Activated CD8-positive, alpha-beta memory T cell treated with anti-CD3 and anti-CD28 coated beads, Interleukin-2, amount 10 ng/mL, durations not matched to agents 7 days and 5 days (primary cell): ENCODE data around the gene IRF2BP1. TPM values are rescaled to one million over a fixed set of nuclear protein-coding genes. Genes with fewer than 3 reads are reported as not detected.

ENCODE experiments used
- ATAC-seq: fragments of 150-1000 bp; cut with Tn5 transposase; one replicate; pipeline ENCODE4 v1.10.0; 2021; ENCODE audit warnings: moderate library complexity
- CTCF ChIA-PET: fragments of 350-600 bp; sonication (Branson Sonifier 250); formaldehyde crosslinking; loops from one replicate; lab custom pipeline; 2021; ENCODE audit warnings: antibody characterized with exemption; lab: Charles Lee
- DNase-seq: peaks from one replicate; pipeline ENCODE4 v3.0.0-alpha.2; 2020
- H3K27ac Mint-ChIP-seq: one replicate; pipeline ENCODE4 v1.8.0; 2021; ENCODE audit warnings: mild to moderate bottlenecking, mixed read lengths
- H3K27me3 Mint-ChIP-seq: one replicate; pipeline ENCODE4 v1.8.0; 2021; ENCODE audit warnings: mixed read lengths
- H3K36me3 Mint-ChIP-seq: one replicate; pipeline ENCODE4 v1.8.0; 2021; ENCODE audit warnings: mild to moderate bottlenecking, mixed read lengths
- H3K4me1 Mint-ChIP-seq: one replicate; pipeline ENCODE4 v1.8.0; 2021; ENCODE audit warnings: mixed read lengths
- H3K4me3 Mint-ChIP-seq: one replicate; pipeline ENCODE4 v1.8.0; 2021; ENCODE audit warnings: mild to moderate bottlenecking, moderate library complexity, mixed read lengths
- H3K9me3 Mint-ChIP-seq: one replicate; pipeline ENCODE4 v1.8.0; 2022; ENCODE audit warnings: low read depth, mixed read lengths
- total RNA-seq, 2 experiments: library from RNA; stranded (reverse); gene quantifications; one replicate each; pipeline ENCODE4 v1.2.3, GENCODE V29; 2021

The IRF2BP1 gene
- total RNA-seq, 2 experiments from 2014 or later: 18.9 to 19.0 TPM

DNA sequence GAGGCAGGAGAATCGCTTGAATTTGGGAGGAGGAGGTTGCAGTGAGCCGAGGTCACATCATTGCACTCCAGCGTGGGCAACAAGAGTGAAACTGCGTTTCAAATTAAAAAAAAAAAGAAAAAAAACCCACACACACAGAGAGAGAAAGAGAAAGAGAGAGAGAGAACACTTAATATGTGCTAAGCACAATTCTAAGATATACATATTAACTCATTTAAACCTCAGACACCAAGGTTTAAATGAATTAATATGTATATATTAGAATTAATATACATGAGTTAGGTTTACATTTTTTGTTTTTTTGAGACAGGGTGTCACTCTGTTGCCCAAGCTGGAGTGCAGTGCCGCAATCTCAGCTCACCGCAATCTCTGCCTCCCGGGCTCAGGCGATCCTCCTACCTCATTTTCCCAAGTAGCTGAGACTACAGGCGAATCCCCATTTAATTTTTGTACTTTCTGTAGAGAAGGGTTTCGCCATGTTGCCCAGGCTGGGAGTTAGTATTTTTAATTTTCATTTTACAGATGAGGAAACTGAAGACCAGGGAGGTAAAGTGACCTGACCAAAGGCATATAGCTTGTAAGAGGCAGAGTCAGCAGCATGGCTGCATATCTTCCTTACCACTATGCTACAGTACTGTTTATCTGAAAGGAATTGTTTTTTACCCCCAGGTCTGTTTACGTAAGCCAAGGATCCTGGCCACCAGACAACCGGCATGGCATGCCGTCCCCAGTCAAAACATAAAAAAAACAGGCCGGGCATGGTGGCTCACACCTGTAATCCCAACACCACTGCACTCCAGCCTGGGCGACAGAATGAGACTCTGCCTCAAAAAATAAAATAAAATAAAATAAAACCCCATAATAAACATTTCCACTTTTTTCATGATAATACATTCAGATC is 25.3 kb downstream of the IRF2BP1 start:
- Mint-ChIP-seq H3K36me3 (peaks cover 21% of the 10 kb centered on the region), H3K9me3 (no peaks in the 10 kb centered on the region), H3K4me1 (peaks cover 36% of the 10 kb centered on the region), H3K27ac (peak overlapping the region; percentile 99), H3K27me3 (peaks cover 24% of the 10 kb centered on the region), H3K4me3 (peak overlapping the region; percentile 22)
- DNase-seq (no peak), ATAC-seq (no peak)
- CTCF ChIA-PET: interaction anchor here (1.0 to 1.5 kb wide), 7 partner anchors 22 to 91 kb away, joined by 3 to 5 read pairs (median 4); partner anchors contain the start of genes IRF2BP1 and SIX5

DNA sequence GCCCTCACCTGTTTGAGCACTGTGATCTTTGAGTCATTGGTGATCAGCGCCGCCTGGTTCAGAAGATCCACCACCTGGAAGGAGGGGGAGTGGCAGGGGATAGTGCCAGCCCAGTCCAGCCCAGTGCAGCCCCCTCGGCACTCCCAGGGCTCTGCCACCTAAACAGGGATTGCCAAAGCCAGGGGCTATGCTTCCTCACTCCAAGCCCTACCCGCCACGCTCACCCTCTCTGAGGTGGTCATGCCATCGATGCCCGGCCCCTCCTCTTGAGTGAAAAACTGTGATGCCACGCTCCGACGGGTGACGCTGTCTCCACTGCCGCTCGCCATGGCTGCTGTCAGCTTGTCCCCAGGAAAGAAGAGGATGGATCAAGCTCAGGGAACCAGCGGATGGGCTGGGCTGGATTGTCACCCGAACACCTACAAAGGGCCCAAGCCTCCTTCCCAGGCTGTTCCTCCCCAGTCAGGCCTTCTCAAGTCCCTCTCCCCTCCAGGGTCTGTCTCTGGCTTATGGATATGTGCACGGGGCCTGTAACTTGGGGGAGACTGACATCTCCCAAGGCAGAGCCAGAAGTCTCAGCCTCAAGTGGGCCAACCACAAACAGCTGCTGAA is 31.7 kb downstream of the IRF2BP1 start:
- CTCF ChIA-PET: interaction anchor here (1.2 to 2.7 kb wide), 4 partner anchors 10 to 37 kb away, joined by 3 to 11 read pairs (median 6); partner anchors contain the start of gene FOXA3

DNA sequence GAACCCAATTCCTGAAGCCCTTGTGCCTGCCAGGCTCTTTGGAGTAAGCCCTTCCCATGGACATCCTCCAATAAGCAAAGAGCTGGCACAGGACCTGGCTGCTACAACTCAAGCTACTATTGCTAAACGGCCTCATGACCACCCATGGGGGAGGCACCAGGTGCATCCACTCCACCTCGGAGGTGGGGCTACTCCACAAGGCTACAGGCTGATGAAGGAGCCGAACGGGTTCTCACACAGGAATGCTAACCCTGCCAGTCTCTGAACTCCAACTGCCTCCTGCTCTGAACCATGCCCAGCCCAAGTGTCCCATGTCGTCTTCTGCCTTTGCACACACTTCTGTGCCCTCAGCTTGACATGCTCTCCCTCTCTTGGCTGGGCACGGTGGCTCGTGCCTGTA is 33.0 kb downstream of the IRF2BP1 start:
- peaks cover under 1% of the 10 kb centered on the region for H3K4me1 Mint-ChIP-seq
- no peaks in the 10 kb centered on the region for H3K9me3 Mint-ChIP-seq
- ATAC-seq (no peak), DNase-seq (no peak)
- no peak overlapping the region for H3K4me3 Mint-ChIP-seq
- H3K36me3 Mint-ChIP-seq: peaks cover 23% of the 10 kb centered on the region
- peak overlapping the region; percentile 44 for H3K27ac Mint-ChIP-seq
- H3K27me3 Mint-ChIP-seq: no peaks in the 10 kb centered on the region
- CTCF ChIA-PET: interaction anchor here (1.2 to 1.7 kb wide), 2 partner anchors 11 to 36 kb away, joined by 3 to 7 read pairs; partner anchors contain the start of gene FOXA3

More for the DNA sequence above, 31.7 kb downstream of the IRF2BP1 start:
- ATAC-seq (no peak), DNase-seq (no peak)
- H3K27me3 Mint-ChIP-seq: no peaks in the 10 kb centered on the region
- peaks cover 26% of the 10 kb centered on the region for H3K36me3 Mint-ChIP-seq
- H3K4me1 Mint-ChIP-seq: peaks cover 5% of the 10 kb centered on the region
- no peak overlapping the region for H3K4me3 Mint-ChIP-seq
- no peaks in the 10 kb centered on the region for H3K9me3 Mint-ChIP-seq
- no peak overlapping the region for H3K27ac Mint-ChIP-seq

DNA sequence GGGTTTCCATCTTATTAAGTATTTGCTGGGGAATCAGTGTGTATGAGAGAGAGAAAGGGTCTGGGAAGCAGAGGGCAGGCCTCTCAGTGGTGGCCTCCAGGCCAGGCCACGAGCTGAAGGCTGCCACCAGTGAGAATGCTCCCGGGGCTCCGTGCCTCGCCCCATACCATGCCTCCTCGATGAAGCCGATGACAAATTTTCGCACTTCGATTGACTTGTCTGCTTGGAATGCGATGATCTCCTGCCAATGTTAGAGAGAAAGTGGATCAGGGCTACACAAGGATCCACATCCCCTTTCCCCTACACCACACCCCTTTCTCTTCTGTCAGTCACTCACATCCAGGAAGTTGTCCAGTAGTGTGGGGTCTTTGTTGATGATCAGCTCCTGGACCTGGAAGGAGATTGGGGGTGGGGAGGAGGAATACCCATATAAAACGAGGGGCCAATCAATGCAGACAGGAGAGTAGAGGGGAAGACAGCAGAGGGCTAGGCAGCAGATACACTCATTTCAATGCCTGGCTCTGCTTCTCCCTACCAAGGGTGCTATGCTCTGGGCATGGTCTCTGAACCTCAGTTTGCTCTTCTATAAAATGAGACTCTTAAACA is 33.7 kb downstream of the IRF2BP1 start:
- Mint-ChIP-seq H3K9me3 (no peaks in the 10 kb centered on the region), H3K27ac (no peak overlapping the region), H3K36me3 (peaks cover 30% of the 10 kb centered on the region), H3K4me1 (no peaks in the 10 kb centered on the region), H3K27me3 (no peaks in the 10 kb centered on the region), H3K4me3 (no peak overlapping the region)
- DNase-seq (no peak), ATAC-seq (no peak)
- CTCF ChIA-PET: interaction anchor here (1.7 kb wide), 1 partner anchor 35 kb away, joined by 7 read pairs; no protein-coding TSS in a partner anchor

DNA sequence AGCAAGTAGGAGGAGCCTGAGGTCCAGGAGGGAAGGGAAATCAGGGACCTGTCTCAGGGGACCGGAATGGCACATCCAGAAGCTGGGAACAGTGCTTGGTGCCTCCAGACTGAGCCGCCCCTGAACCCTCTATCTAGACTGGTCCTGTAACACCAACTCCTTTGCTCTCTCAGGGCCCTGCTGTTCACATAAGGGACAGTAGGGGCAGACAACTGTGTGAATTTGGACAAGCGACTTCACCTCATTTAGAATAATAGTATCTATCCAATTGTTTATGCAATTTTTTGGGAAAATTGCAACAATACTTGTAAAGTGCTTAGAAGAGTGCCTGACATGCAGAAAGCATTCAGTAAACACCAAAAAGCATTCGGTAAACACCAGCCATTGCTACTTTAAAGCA is 37.0 kb downstream of the IRF2BP1 start:
- Mint-ChIP-seq H3K27ac (no peak overlapping the region), H3K36me3 (peaks cover 47% of the 10 kb centered on the region), H3K27me3 (no peaks in the 10 kb centered on the region), H3K4me1 (no peaks in the 10 kb centered on the region), H3K9me3 (no peaks in the 10 kb centered on the region), H3K4me3 (no peak overlapping the region)
- DNase-seq (no peak), ATAC-seq (no peak)
- CTCF ChIA-PET: interaction anchor here (0.7 to 1.5 kb wide), 2 partner anchors 35 to 50 kb away, joined by 3 to 4 read pairs; no protein-coding TSS in a partner anchor

DNA sequence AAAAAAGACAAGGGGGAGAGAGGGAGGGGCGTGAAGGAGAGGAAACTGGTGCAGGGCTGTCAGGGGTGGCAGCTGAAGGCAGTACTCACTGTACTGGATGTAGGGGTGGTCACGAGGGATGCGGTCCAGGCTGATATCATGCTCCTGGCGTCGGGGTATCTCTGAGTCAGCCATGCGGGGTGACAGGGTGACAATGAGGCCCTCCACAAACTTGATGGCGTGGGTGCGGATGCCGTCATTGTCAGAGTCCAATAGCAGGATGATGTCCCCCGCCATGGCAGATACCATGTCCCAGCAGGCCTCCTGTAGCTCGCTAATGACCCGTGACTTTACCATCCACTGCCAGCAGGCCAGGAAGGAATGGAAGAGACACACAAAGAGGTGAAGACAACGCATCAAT is 38.3 kb downstream of the IRF2BP1 start:
- Mint-ChIP-seq H3K36me3 (peaks cover 53% of the 10 kb centered on the region), H3K4me1 (no peaks in the 10 kb centered on the region), H3K27ac (no peak overlapping the region), H3K9me3 (no peaks in the 10 kb centered on the region), H3K27me3 (no peaks in the 10 kb centered on the region), H3K4me3 (no peak overlapping the region)
- CTCF ChIA-PET: interaction anchor here (1.6 kb wide), 1 partner anchor 16 kb away, joined by 6 read pairs; the partner anchor contains the start of gene SYMPK
- ATAC-seq (no peak), DNase-seq (no peak)

DNA sequence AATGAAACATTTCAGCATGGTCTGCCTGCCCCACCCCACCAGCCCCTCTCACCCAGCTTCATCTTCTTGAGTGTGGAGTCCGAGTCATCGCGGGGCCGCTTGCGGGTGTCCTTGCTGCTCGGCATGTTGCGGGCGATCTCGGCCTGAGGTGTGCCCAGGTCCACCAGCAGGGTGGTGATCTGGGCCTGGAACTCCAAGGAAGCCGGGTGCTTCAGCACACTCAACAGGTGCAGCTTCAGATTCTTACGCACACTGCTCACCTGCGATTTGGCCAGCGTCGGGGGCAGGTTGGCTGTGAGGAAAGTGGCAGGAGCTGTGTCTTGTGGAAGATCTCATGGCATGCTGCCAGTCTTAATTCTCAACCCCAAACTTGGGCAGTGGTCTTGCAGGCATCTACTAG is 43.7 kb downstream of the IRF2BP1 start:
- DNase-seq (no peak), ATAC-seq (no peak)
- H3K4me1 Mint-ChIP-seq: no peaks in the 10 kb centered on the region
- peaks cover 71% of the 10 kb centered on the region for H3K36me3 Mint-ChIP-seq
- no peak overlapping the region for H3K4me3 Mint-ChIP-seq
- CTCF ChIA-PET: interaction anchor here (1.2 to 1.3 kb wide), 2 partner anchors 25 to 72 kb away, joined by 4 read pairs; no protein-coding TSS in a partner anchor
- H3K9me3 Mint-ChIP-seq: no peaks in the 10 kb centered on the region
- H3K27ac Mint-ChIP-seq: no peak overlapping the region
- H3K27me3 Mint-ChIP-seq: no peaks in the 10 kb centered on the region

DNA sequence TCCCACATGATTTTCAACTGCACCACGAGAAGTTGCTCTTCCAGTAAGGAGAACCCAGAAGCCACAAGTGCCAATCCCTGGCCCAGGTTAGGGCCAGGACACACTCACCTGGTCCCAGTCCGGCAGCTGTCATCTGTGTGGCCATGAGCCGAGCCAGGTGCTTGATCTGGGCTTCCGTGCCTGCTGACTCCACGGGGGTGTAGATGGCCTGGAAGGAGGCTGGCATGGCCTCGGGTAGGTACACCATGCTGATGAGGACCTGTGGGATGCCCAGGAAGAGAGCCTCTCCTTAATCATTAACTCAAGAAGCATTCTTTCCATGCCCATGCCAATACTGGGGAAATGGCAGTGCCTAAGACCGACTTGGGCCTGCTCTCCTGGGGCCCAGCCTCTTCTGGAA is 51.0 kb downstream of the IRF2BP1 start:
- Mint-ChIP-seq H3K27me3 (no peaks in the 10 kb centered on the region), H3K36me3 (peaks cover 54% of the 10 kb centered on the region), H3K4me3 (no peak overlapping the region), H3K9me3 (no peaks in the 10 kb centered on the region), H3K4me1 (peaks cover 3% of the 10 kb centered on the region), H3K27ac (no peak overlapping the region)
- ATAC-seq: no peak
- CTCF ChIA-PET: interaction anchor here (0.6 to 1.1 kb wide), 3 partner anchors 18 to 505 kb away, joined by 3 to 8 read pairs (median 3); partner anchors contain the start of gene SIX5
- no peak for DNase-seq

Other genes with a start within 250 kb of the IRF2BP1 start
- 100 to 1,000 TPM; 122 to 128 TPM for gene EML2, start 246.7 kb downstream of the IRF2BP1 start, total RNA-seq
- gene GIPR, start 217.9 kb downstream of the IRF2BP1 start, total RNA-seq: 10 to 100 TPM; 12.1 to 14.7 TPM
- gene SNRPD2, start 194.2 kb downstream of the IRF2BP1 start, total RNA-seq: 100 to 1,000 TPM; 602 to 634 TPM
- gene QPCTL, start 193.5 kb downstream of the IRF2BP1 start, total RNA-seq: 10 to 100 TPM in 1 of 2 experiments, 1 to 10 TPM in 1; 9.6 to 12.7 TPM
- 10 to 100 TPM; 33.0 to 37.1 TPM for gene FBXO46, start 155.2 kb downstream of the IRF2BP1 start, total RNA-seq
- gene MEIOSIN, start 152.7 kb downstream of the IRF2BP1 start, total RNA-seq: not detected
- gene SIX5, start 116.9 kb downstream of the IRF2BP1 start, total RNA-seq: 1 to 10 TPM; 1.5 to 2.8 TPM
- gene DMPK, start 103.7 kb downstream of the IRF2BP1 start, total RNA-seq: 10 to 100 TPM; 26.7 to 31.0 TPM
- 10 to 100 TPM; 47.0 to 47.9 TPM for gene DMWD, start 93.3 kb downstream of the IRF2BP1 start, total RNA-seq
- gene RSPH6A, start 70.8 kb downstream of the IRF2BP1 start, total RNA-seq: under 1 TPM; 0.19 to 0.23 TPM
- 100 to 1,000 TPM; 119 to 125 TPM for gene SYMPK, start 23.0 kb downstream of the IRF2BP1 start, total RNA-seq
- gene FOXA3, start 21.8 kb downstream of the IRF2BP1 start, total RNA-seq: under 1 TPM in 1 of 2 experiments, not detected in 1; 0.14 TPM
- gene MYPOP, start 16.5 kb upstream of the IRF2BP1 start, total RNA-seq: 10 to 100 TPM; 13.0 to 13.8 TPM
- gene NANOS2, start 28.6 kb upstream of the IRF2BP1 start, total RNA-seq: under 1 TPM in 1 of 2 experiments, not detected in 1; 0.18 TPM
- under 1 TPM; 0.02 to 0.18 TPM for gene NOVA2, start 87.7 kb upstream of the IRF2BP1 start, total RNA-seq
- gene CCDC61, start 109.3 kb upstream of the IRF2BP1 start, total RNA-seq: 10 to 100 TPM; 24.4 to 35.1 TPM
- gene PGLYRP1, start 136.9 kb upstream of the IRF2BP1 start, total RNA-seq: not detected
- gene IGFL4, start 154.9 kb upstream of the IRF2BP1 start, total RNA-seq: not detected
- not detected for gene IGFL3, start 238.5 kb upstream of the IRF2BP1 start, total RNA-seq